AG10803 (cell line): ENCODE measurements around the gene CARD11.

Source experiments
- DNase-seq: peaks from one replicate; pipeline ENCODE4 v3.0.0; 2010; ENCODE audit warnings: low read depth
- H3K4me3 ChIP-seq: 2 replicates; pipeline ENCODE4 v1.5.1; 2011; ENCODE audit warnings: mild to moderate bottlenecking, low read length, control low read depth
- CTCF ChIP-seq: conservative IDR thresholded peaks from 2 replicates; pipeline ENCODE4 v1.5.1; 2011; ENCODE audit warnings: mild to moderate bottlenecking, low read length, control low read depth, inconsistent platforms

CARD11 gene

GRCh38 chr7:2861509-2861908, 182.2 kb downstream of the CARD11 start:
- no peak for TF ChIP-seq CTCF
- no peak for DNase-seq
- H3K4me3 ChIP-seq: no peak overlapping the region

- no peak for TF ChIP-seq CTCF
- no peak for DNase-seq
- H3K4me3 ChIP-seq: no peak overlapping the region
Measured at GRCh38 chr7:2860627-2861133, 183.0 kb downstream of the CARD11 start.

- TF ChIP-seq CTCF: no peak
- DNase-seq: no peak
- H3K4me3 ChIP-seq: no peak overlapping the region
Measured at GRCh38 chr7:2859952-2860351, 183.7 kb downstream of the CARD11 start.

GRCh38 chr7:2858621-2859020, 185.0 kb downstream of the CARD11 start:
- DNase-seq: no peak
- no peak overlapping the region for H3K4me3 ChIP-seq
- no peak for TF ChIP-seq CTCF

- no peak for TF ChIP-seq CTCF
- no peak for DNase-seq
- H3K4me3 ChIP-seq: no peak overlapping the region
Measured at GRCh38 chr7:2856388-2857169, 187.1 kb downstream of the CARD11 start.
